Natural killer cell (primary cell): ENCODE results near the gene FOLR3. TPM values are rescaled to one million over a fixed set of nuclear protein-coding genes. Genes with fewer than 3 reads are reported as not detected.
"Not testable (repeated sequence)": the region's sequence is repeated elsewhere in the genome, so short reads cannot be mapped to it uniquely, and the experiment has no call there.

Experiments used
- ATAC-seq, 3 donors: fragments of 150-1000 bp in 2 of 3; fragments of 200-7000 bp in 1 of 3; cut with Tn5 transposase; 1 replicate in 1 of 3; 2 replicates in 2 of 3; pipeline ENCODE4 v1.10.0; 2021; ENCODE audit warnings: mild to moderate bottlenecking in 2 of 3, moderate library complexity in 2 of 3
- DNase-seq, 2 donors: peaks; one replicate each; pipeline versions ENCODE4 v3.0.0 to v3.0.0-alpha.2; 2013 to 2021; ENCODE audit warnings: mixed read lengths in 1 of 2
- H3K27ac ChIP-seq: one replicate; pipeline ENCODE4 v1.5.1; 2013; ENCODE audit warnings: mild to moderate bottlenecking, low read length
- H3K27me3 ChIP-seq: one replicate; pipeline ENCODE4 v1.6.1; 2013; ENCODE audit warnings: low read length; ENCODE audit not compliant: control insufficient read depth, insufficient read depth
- H3K36me3 ChIP-seq: one replicate; pipeline ENCODE4 v1.6.1; 2013; ENCODE audit warnings: low read length; ENCODE audit not compliant: control insufficient read depth, insufficient read depth
- H3K4me1 ChIP-seq: one replicate; pipeline ENCODE4 v1.6.1; 2013; ENCODE audit warnings: low read length; ENCODE audit not compliant: control insufficient read depth, insufficient read depth
- H3K4me3 ChIP-seq: one replicate; pipeline ENCODE4 v1.5.1; 2013; ENCODE audit warnings: low read length
- H3K9me3 ChIP-seq: one replicate; pipeline ENCODE4 v1.6.1; 2013; ENCODE audit warnings: low read length; ENCODE audit not compliant: control insufficient read depth, insufficient read depth
- H3K27ac Mint-ChIP-seq, 2 donors: one replicate each; pipeline ENCODE4 v1.8.0; 2022; ENCODE audit warnings: mild to moderate bottlenecking in 2 of 2, mixed read lengths in 2 of 2, moderate library complexity in 1 of 2
- H3K27me3 Mint-ChIP-seq, 2 donors: one replicate each; pipeline ENCODE4 v1.8.0; 2022; ENCODE audit warnings: low read depth in 2 of 2, mixed read lengths in 2 of 2
- H3K36me3 Mint-ChIP-seq: one replicate; pipeline ENCODE4 v1.8.0; 2022; ENCODE audit warnings: mixed read lengths
- H3K4me1 Mint-ChIP-seq, 2 donors: one replicate each; pipeline ENCODE4 v1.8.0; 2022; ENCODE audit warnings: mixed read lengths in 2 of 2
- H3K4me3 Mint-ChIP-seq: one replicate; pipeline ENCODE4 v1.8.0; 2022; ENCODE audit warnings: mild to moderate bottlenecking, moderate library complexity, mixed read lengths
- H3K9me3 Mint-ChIP-seq, 2 donors: one replicate each; pipeline ENCODE4 v1.8.0; 2022; ENCODE audit warnings: mixed read lengths in 2 of 2
- WGBS: methylation state at CpG from one replicate; pipeline ENCODE4 v1.1.7; 2013; ENCODE audit warnings: missing lambda C conversion rate; ENCODE audit not compliant: insufficient coverage; 5-methylcytosine and 5-hydroxymethylcytosine counted together
- intact Hi-C: fragments of 100-400 bp; cut with micrococcal nuclease; formaldehyde crosslinking; loops from one replicate; pipeline ENCODE4 v1.14.2; 2022
- total RNA-seq, 4 donors: library from RNA; stranded (reverse); fragments of 120-200 nt in 1 of 4; gene quantifications; one replicate each; pipeline versions ENCODE4 v1.2.3 to v1.2.4, GENCODE V29; 2013 to 2022
- TF ChIP-seq, protein P1 (sequence below): fragments of 200-600 bp; IDR thresholded peaks from one replicate; pipeline ENCODE4 v1.8.0; 2022; ENCODE audit warnings: antibody characterized with exemption

The FOLR3 gene
- total RNA-seq, 3 donors from 2014 or later (not counting 1 experiment from before 2014, with no cell fraction given): 1.1 TPM; not detected in 2

GRCh38 chr11:72144807-72145565 is 9.5 kb downstream of the FOLR3 start:
- H3K4me1 ChIP-seq: peaks cover 3% of the 10 kb centered on the region
- H3K9me3 ChIP-seq: no peaks in the 10 kb centered on the region
- Mint-ChIP-seq H3K9me3 (no peaks in the 10 kb centered on the region), H3K27ac (no peak overlapping the region), H3K4me3 (no peak overlapping the region), H3K36me3 (no peaks in the 10 kb centered on the region), H3K27me3 (peaks cover 0 to 7% of the 10 kb centered on the region in 2 donors), H3K4me1 (peaks cover 4% of the 10 kb centered on the region in 2 donors)
- H3K27ac ChIP-seq: no peak overlapping the region
- ATAC-seq (no peak), DNase-seq (no peak)
- 95% methylated on average over 4 of the region's 4 CpGs for WGBS
- TF ChIP-seq, protein P1, sequence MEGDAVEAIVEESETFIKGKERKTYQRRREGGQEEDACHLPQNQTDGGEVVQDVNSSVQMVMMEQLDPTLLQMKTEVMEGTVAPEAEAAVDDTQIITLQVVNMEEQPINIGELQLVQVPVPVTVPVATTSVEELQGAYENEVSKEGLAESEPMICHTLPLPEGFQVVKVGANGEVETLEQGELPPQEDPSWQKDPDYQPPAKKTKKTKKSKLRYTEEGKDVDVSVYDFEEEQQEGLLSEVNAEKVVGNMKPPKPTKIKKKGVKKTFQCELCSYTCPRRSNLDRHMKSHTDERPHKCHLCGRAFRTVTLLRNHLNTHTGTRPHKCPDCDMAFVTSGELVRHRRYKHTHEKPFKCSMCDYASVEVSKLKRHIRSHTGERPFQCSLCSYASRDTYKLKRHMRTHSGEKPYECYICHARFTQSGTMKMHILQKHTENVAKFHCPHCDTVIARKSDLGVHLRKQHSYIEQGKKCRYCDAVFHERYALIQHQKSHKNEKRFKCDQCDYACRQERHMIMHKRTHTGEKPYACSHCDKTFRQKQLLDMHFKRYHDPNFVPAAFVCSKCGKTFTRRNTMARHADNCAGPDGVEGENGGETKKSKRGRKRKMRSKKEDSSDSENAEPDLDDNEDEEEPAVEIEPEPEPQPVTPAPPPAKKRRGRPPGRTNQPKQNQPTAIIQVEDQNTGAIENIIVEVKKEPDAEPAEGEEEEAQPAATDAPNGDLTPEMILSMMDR: no peak
- intact Hi-C loops: loop anchor here (1.0 kb wide), 2 partner anchors 120 to 168 kb away; no protein-coding TSS in a partner anchor
- no peak overlapping the region for H3K4me3 ChIP-seq
- H3K27me3 ChIP-seq: no peaks in the 10 kb centered on the region
- H3K36me3 ChIP-seq: no peaks in the 10 kb centered on the region

DNA sequence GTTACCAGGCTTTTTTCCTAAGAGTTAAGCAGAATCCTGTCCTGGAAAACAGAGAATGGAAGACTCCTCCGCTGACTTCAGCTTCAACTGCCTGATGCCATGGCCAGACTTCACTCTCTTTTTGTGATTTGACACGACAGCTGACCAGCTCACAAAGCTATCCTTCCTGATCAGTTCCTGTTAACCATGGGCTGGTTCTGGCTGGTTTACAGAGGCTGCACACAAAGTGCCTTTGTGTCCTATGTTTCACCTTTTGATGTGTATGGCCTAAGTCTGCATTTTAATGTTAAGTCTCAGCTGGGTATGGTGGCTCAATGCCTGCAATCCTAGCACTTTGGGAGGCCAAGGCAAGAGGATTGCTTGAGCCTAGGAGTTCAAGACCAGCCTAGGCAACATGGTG is 11.1 kb downstream of the FOLR3 start:
- no peak for ATAC-seq
- intact Hi-C loops: no loop called here
- 39% methylated on average over 2 of the region's 2 CpGs for WGBS

DNA sequence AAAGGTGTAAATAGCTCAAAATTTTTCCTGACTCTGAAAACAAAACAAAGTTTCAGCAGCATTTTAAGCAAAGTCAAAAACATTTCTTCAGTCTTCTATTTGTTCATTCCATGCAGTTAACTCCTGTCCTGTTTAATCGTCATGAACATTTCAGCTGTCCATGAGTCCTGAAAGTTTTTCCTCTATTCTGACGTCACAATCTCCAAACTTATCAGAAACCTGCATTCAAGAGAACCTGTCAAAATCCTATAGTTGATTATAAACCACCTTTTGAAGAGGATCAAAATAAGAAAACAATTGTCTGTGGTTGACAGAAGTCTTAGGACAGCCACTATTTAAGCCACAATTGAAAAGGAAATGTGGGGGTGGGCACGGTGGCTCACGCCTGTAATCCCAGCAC is 15.4 kb downstream of the FOLR3 start:
- intact Hi-C loops: no loop called here
- Histone ChIP-seq H3K36me3 (no peaks in the 10 kb centered on the region), H3K9me3 (no peaks in the 10 kb centered on the region), H3K4me3 (no peak overlapping the region), H3K27me3 (no peaks in the 10 kb centered on the region), H3K4me1 (no peaks in the 10 kb centered on the region), H3K27ac (no peak overlapping the region)
- peaks cover 0 to 4% of the 10 kb centered on the region in 2 donors for H3K27me3 Mint-ChIP-seq
- TF ChIP-seq, protein P1: no peak
- no peaks in the 10 kb centered on the region for H3K36me3 Mint-ChIP-seq
- H3K9me3 Mint-ChIP-seq: no peaks in the 10 kb centered on the region
- WGBS: 57% methylated on average over 3 of the region's 4 CpGs
- no peak for DNase-seq
- no peak overlapping the region for H3K27ac Mint-ChIP-seq
- no peak overlapping the region for H3K4me3 Mint-ChIP-seq
- no peaks in the 10 kb centered on the region for H3K4me1 Mint-ChIP-seq
- no peak for ATAC-seq

More for the DNA sequence above, 11.1 kb downstream of the FOLR3 start:
- Mint-ChIP-seq H3K9me3 (no peaks in the 10 kb centered on the region), H3K27me3 (peaks cover 0 to 1% of the 10 kb centered on the region in 2 donors), H3K4me3 (no peak overlapping the region), H3K4me1 (peaks cover 4% of the 10 kb centered on the region in 2 donors), H3K27ac (no peak overlapping the region), H3K36me3 (no peaks in the 10 kb centered on the region)
- Histone ChIP-seq H3K27me3 (no peaks in the 10 kb centered on the region), H3K4me1 (peaks cover 3% of the 10 kb centered on the region), H3K36me3 (no peaks in the 10 kb centered on the region), H3K4me3 (no peak overlapping the region), H3K9me3 (no peaks in the 10 kb centered on the region), H3K27ac (no peak overlapping the region)
- DNase-seq: no peak
- TF ChIP-seq, protein P1: no peak

GRCh38 chr11:72153874-72154273 is 18.3 kb downstream of the FOLR3 start:
- H3K36me3 ChIP-seq, H3K27me3 Mint-ChIP-seq, H3K9me3 Mint-ChIP-seq, H3K27ac ChIP-seq, H3K36me3 Mint-ChIP-seq, intact Hi-C loops, ATAC-seq, H3K4me3 Mint-ChIP-seq, H3K4me1 ChIP-seq, H3K27me3 ChIP-seq, H3K9me3 ChIP-seq, DNase-seq, H3K4me1 Mint-ChIP-seq, H3K4me3 ChIP-seq, H3K27ac Mint-ChIP-seq: not testable (repeated sequence)
- 85% methylated on average over 5 of the region's 6 CpGs for WGBS
